ENCODE results near the gene CNTN1. TPM values are rescaled to one million over a fixed set of nuclear protein-coding genes. Genes with fewer than 3 reads are reported as not detected.

CNTN1 gene
- total RNA-seq, 1 experiment from 2014 or later: 3.0 TPM

GRCh38 chr12:41058266-41058665 lies 366.0 kb downstream of the CNTN1 start:
- Histone ChIP-seq H2AFZ (ENCODE audit: low read depth, low read length, poor library complexity, severe bottlenecking) (no peak overlapping the region), H3K79me2 (ENCODE audit: insufficient read depth, low read length) (no peaks in the 10 kb centered on the region), H3K9me3 (ENCODE audit: control insufficient read depth in 1 of 2, insufficient read depth in 1 of 2, low read depth in 1 of 2, low read length in 2 of 2) (no peaks in the 10 kb centered on the region), H3K27ac (ENCODE audit: low read depth, low read length) (no peak overlapping the region), H3K4me2 (ENCODE audit: low read length) (no peak overlapping the region), H3K4me1 (ENCODE audit: control insufficient read depth in 1 of 2, insufficient read depth in 2 of 2, low read length in 2 of 2) (no peaks in the 10 kb centered on the region), H4K20me1 (ENCODE audit: insufficient read depth) (no peaks in the 10 kb centered on the region), H3K36me3 (ENCODE audit: control insufficient read depth in 1 of 2, insufficient read depth in 2 of 2, low read length in 2 of 2) (no peaks in the 10 kb centered on the region), H3K4me3 (replicated peaks in 1 of 2; ENCODE audit: low read depth in 1 of 2, low read length in 2 of 2) (no peak overlapping the region), H3K9ac (ENCODE audit: low read length) (no peak overlapping the region), H3K27me3 (ENCODE audit: insufficient read depth, low read length) (no peaks in the 10 kb centered on the region), H3K9me2 (ENCODE audit: insufficient read depth) (no peaks in the 10 kb centered on the region)
- intact Hi-C loops (cut with micrococcal nuclease): no loop called here
- BruUV-seq (replicated peaks): no TSS peak
- RAD21 ChIA-PET (ENCODE audit: low non-redundant PET in 1 of 2, low total read pairs in 2 of 2, uncharacterized antibody in 2 of 2, unreplicated experiment in 2 of 2): no interaction called here
- CTCF ChIA-PET: no interaction called here
- POLR2A ChIA-PET: no interaction called here
- TF ChIP-seq ZFX (IDR thresholded peaks at IDR 0.05) (no peak), RAD21 (IDR thresholded peaks at IDR 0.05; ENCODE audit: low read depth) (no peak), REST (IDR thresholded peaks at IDR 0.05; ENCODE audit: low read depth) (no peak), SRF (IDR thresholded peaks at IDR 0.05; ENCODE audit: low read depth) (no peak), POLR2AphosphoS5 (IDR thresholded peaks at IDR 0.05; ENCODE audit: low read depth, low read length) (no peak), MAX (IDR thresholded peaks at IDR 0.05) (no peak), CBX3 (IDR thresholded peaks at IDR 0.05; ENCODE audit: low read depth) (no peak), ZBTB33 (IDR thresholded peaks at IDR 0.05; ENCODE audit: extremely low read depth, insufficient replicate concordance, low read length) (no peak), POLR2A (IDR thresholded peaks at IDR 0.05; ENCODE audit: borderline replicate concordance, extremely low read depth, insufficient read depth, insufficient read length) (no peak), ELF1 (IDR thresholded peaks at IDR 0.05; ENCODE audit: borderline replicate concordance, low read depth) (no peak), SIN3A (IDR thresholded peaks at IDR 0.05; ENCODE audit: low read depth) (no peak), ATF3 (IDR thresholded peaks at IDR 0.05) (no peak), FOSL1 (IDR thresholded peaks at IDR 0.05; ENCODE audit: low read depth) (no peak), CTCF (IDR thresholded peaks at IDR 0.05 in 2 of 3, conservative IDR thresholded peaks at IDR 0.05 in 1 of 3; ENCODE audit: borderline replicate concordance in 1 of 3, insufficient read depth in 1 of 3, low read depth in 2 of 3, low read length in 2 of 3) (no peak), EGR1 (IDR thresholded peaks at IDR 0.05; ENCODE audit: low read depth) (no peak)
- DNase-seq (ENCODE audit: low read depth, low spot score) (no peak), ATAC-seq (no peak)

Measured in HCT116 (cell line).